Glutamatergic neuron (in vitro differentiated cells): ENCODE measurements around the gene TNFSF11. TPM values are rescaled to one million over a fixed set of nuclear protein-coding genes. Genes with fewer than 3 reads are reported as not detected.
"Not testable (repeated sequence)": the region's sequence is repeated elsewhere in the genome, so short reads cannot be mapped to it uniquely, and the experiment has no call there.

Experiments
- DNase-seq: peaks from one replicate; pipeline ENCODE4 v3.0.0; 2022
- H3K27ac Mint-ChIP-seq: one replicate; pipeline ENCODE4 v1.8.0; 2020; ENCODE audit warnings: mild to moderate bottlenecking, mixed read lengths, inconsistent platforms; ENCODE audit not compliant: unreplicated experiment
- H3K27me3 Mint-ChIP-seq: one replicate; pipeline ENCODE4 v1.8.0; 2020; ENCODE audit warnings: mild to moderate bottlenecking, moderate library complexity, mixed read lengths, inconsistent platforms; ENCODE audit not compliant: unreplicated experiment
- H3K36me3 Mint-ChIP-seq: one replicate; pipeline ENCODE4 v1.8.0; 2020; ENCODE audit warnings: mild to moderate bottlenecking, mixed read lengths, inconsistent platforms; ENCODE audit not compliant: unreplicated experiment
- H3K4me1 Mint-ChIP-seq: one replicate; pipeline ENCODE4 v1.8.0; 2020; ENCODE audit warnings: mild to moderate bottlenecking, low read depth, mixed read lengths, inconsistent platforms; ENCODE audit not compliant: unreplicated experiment
- H3K4me3 Mint-ChIP-seq: one replicate; pipeline ENCODE4 v1.8.0; 2020; ENCODE audit warnings: mild to moderate bottlenecking, mixed read lengths, inconsistent platforms; ENCODE audit not compliant: unreplicated experiment
- H3K9me3 Mint-ChIP-seq: one replicate; pipeline ENCODE4 v1.8.0; 2020; ENCODE audit warnings: mild to moderate bottlenecking, moderate library complexity, mixed read lengths, inconsistent platforms; ENCODE audit not compliant: unreplicated experiment
- CTCF ChIP-seq: fragments of 200-600 bp; sonication (generic); IDR thresholded peaks from one replicate; pipeline ENCODE4 v1.5.0; 2021; ENCODE audit not compliant: partially characterized antibody, unreplicated experiment
- total RNA-seq: library from RNA; stranded (reverse); fragmentation: NEBNext Ultra II Directional; extraction: Animal tissue kit (Norgen Biotek cat#: 25700); gene quantifications from one replicate; pipeline ENCODE4 v1.2.1, GENCODE V29; 2021; ENCODE audit not compliant: unreplicated experiment

The TNFSF11 gene
- total RNA-seq, 1 donor from 2014 or later = not detected

DNA sequence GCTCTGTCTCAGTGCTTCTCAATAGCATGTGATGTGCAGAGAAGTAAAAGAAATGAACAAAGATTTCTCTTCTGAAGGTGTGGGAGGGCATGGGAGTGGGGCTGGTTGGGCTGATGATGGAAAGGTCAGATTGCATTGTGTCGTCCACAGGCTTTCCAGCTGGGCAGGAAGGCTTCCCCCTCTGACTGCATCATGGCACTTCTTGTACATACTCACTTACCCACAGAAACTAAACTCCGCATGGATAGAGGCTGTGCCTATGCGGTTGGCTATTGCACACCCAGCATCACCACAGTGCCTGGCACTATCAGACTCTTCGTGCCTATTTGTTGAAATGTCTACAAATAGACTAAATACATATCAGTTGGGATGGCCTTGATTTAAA lies 24.4 kb upstream of the TNFSF11 start:
- H3K36me3 Mint-ChIP-seq = no peaks in the 10 kb centered on the region

DNA sequence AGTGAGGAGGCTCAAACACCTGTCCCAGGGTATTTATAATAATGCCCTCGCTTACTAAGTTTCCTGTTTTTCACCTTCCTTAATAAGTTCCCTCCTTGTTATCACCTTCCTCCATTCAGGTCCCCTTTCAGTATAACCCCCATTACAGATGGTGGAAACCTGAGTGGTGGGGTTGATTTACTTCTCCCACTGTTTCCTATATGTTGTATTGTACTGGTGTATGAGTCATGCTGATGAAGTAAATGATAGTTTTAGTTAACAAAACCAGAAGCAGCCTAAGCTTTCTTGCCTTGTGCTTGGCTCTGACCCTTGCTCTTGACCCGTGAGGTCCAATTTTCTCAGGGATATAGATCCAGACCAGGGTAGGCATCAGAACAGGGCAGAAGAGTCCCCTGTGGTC lies 22.3 kb upstream of the TNFSF11 start:
- H3K4me1 Mint-ChIP-seq = no peaks in the 10 kb centered on the region
- no peak for TF ChIP-seq CTCF
- no peak overlapping the region for H3K27ac Mint-ChIP-seq
- H3K36me3 Mint-ChIP-seq = no peaks in the 10 kb centered on the region
- no peak for DNase-seq
- no peak overlapping the region for H3K4me3 Mint-ChIP-seq
- no peaks in the 10 kb centered on the region for H3K27me3 Mint-ChIP-seq
- no peaks in the 10 kb centered on the region for H3K9me3 Mint-ChIP-seq

More for the DNA sequence above, 24.4 kb upstream of the TNFSF11 start:
- no peaks in the 10 kb centered on the region for H3K9me3 Mint-ChIP-seq
- no peak for DNase-seq
- peaks cover 2% of the 10 kb centered on the region for H3K27me3 Mint-ChIP-seq
- H3K27ac Mint-ChIP-seq = no peak overlapping the region
- H3K4me1 Mint-ChIP-seq = no peaks in the 10 kb centered on the region
- H3K4me3 Mint-ChIP-seq = no peak overlapping the region
- no peak for TF ChIP-seq CTCF

GRCh38 chr13:42553098-42554046 lies 20.6 kb upstream of the TNFSF11 start:
- Mint-ChIP-seq H3K36me3 (no peaks in the 10 kb centered on the region), H3K27me3 (no peaks in the 10 kb centered on the region), H3K9me3 (no peaks in the 10 kb centered on the region), H3K4me3 (no peak overlapping the region), H3K27ac (no peak overlapping the region), H3K4me1 (no peaks in the 10 kb centered on the region)
- DNase-seq = no peak
- no peak for TF ChIP-seq CTCF

GRCh38 chr13:42559057-42559456 lies 14.9 kb upstream of the TNFSF11 start:
- H3K4me3 Mint-ChIP-seq = no peak overlapping the region
- H3K27ac Mint-ChIP-seq = no peak overlapping the region
- no peaks in the 10 kb centered on the region for H3K36me3 Mint-ChIP-seq
- no peak for DNase-seq
- no peak for TF ChIP-seq CTCF
- no peaks in the 10 kb centered on the region for H3K4me1 Mint-ChIP-seq
- peaks cover 8% of the 10 kb centered on the region for H3K9me3 Mint-ChIP-seq
- peaks cover 2% of the 10 kb centered on the region for H3K27me3 Mint-ChIP-seq

- not testable (repeated sequence) for H3K27me3 Mint-ChIP-seq, H3K36me3 Mint-ChIP-seq, H3K27ac Mint-ChIP-seq, DNase-seq, H3K4me3 Mint-ChIP-seq, H3K9me3 Mint-ChIP-seq, H3K4me1 Mint-ChIP-seq
Observed at GRCh38 chr13:42559573-42560218, 14.3 kb upstream of the TNFSF11 start.

DNA sequence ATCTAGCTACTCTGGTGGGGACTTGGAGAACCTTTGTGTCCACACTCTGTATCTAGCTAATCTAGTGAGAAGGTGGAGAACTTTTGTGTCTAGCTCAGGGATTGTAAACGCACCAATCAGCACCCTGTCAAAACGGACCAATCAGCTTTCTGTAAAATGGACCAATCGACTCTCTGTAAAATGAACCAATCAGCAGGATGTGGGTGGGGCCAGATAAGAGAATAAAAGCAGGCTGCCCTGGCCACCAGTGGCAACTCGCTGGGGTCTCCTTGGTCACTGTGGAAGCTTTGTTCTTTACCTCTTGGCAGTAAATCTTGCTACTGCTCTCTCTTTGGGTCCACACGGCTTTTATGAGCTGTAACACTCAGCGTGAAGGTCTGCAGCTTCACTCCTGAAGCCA lies 13.6 kb upstream of the TNFSF11 start:
- H3K4me3 Mint-ChIP-seq, H3K27me3 Mint-ChIP-seq, H3K27ac Mint-ChIP-seq, H3K9me3 Mint-ChIP-seq, H3K4me1 Mint-ChIP-seq, DNase-seq, H3K36me3 Mint-ChIP-seq: not testable (repeated sequence)
